ENCODE measurements around the gene CELA2B.
"Not testable (repeated sequence)": the region's sequence is repeated elsewhere in the genome, so short reads cannot be mapped to it uniquely, and the experiment has no call there.

CELA2B gene

DNA sequence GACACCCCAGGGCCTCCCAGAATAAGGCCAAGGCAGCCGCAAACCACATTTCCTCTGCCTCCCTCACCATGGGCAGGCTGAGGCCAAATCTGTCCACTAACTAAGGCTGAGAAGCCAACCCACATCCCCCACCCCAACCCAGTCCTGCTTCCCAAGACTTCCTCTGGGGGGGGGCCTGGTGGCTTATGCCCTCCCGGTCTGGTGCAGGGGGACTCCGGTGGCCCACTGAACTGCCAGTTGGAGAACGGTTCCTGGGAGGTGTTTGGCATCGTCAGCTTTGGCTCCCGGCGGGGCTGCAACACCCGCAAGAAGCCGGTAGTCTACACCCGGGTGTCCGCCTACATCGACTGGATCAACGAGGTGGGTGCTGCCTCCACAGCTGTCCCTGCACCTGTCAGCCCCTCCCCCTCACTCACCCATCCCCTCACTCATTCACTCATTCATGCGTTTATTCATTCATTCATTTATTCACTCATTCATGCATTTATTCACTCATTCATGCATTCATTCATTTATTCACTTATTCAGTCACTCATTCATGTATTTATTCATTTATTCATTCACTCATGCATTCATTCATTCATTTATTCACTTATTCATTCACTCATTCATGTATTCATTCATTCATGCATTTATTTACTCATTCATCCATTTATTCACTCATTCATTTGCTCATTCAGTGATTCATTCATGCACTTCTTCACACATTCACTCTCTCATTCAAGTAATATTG is 30.3 kb upstream of the CELA2B start:
- no peak for DNase-seq (ENCODE audit: low read depth)

DNA sequence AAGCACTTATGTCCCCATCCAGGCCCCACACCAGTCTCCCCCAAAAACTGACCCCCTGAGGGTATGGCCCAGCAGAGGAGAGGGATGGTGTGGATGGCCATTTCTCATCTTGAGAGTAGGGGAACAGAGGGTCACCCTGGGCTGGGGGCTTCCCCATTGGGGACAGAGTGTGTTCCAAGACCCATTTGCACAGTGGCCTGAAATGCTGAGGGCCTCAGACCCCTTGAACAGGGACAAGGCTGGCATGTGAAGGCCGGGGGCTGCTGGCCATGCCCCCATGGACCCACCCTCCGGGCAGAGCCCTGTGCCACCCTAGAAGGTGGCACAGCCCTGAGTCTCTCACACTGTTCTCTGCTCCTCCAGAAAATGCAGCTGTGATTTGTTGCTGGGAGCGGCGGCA is 29.7 kb upstream of the CELA2B start:
- DNase-seq (ENCODE audit: low read depth) = no peak

DNA sequence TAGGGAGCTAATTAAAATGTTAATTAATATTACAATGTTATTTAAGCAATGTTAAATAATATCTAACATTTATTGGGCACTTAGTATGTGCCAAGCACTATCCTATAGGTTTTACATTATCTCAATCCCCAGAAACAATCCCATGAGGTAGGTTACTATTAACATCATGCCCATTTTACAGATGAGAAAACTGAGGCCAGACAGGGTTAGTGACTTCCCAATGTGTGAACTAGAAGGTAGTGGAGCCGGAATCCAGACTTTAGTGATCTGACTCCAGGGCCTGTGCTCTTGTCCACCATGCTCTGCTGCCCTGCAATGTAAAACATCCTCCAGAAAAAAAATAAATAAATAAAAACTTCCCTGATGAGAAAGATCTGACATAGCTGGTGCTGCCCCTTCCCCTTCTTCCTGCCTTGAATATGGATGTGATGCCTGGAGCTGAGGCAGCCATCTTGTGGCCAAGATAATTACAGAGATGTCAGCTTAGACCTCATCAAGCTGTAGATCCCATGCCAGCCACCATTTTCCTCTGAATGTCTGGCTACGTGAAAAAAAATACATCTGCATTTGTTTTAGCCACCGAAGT is 26.9 kb upstream of the CELA2B start:
- no peak for DNase-seq (ENCODE audit: low read depth)

- DNase-seq (ENCODE audit: low read depth) = no peak
Measured at GRCh38 chr1:15449567-15449966, 26.3 kb upstream of the CELA2B start.

DNA sequence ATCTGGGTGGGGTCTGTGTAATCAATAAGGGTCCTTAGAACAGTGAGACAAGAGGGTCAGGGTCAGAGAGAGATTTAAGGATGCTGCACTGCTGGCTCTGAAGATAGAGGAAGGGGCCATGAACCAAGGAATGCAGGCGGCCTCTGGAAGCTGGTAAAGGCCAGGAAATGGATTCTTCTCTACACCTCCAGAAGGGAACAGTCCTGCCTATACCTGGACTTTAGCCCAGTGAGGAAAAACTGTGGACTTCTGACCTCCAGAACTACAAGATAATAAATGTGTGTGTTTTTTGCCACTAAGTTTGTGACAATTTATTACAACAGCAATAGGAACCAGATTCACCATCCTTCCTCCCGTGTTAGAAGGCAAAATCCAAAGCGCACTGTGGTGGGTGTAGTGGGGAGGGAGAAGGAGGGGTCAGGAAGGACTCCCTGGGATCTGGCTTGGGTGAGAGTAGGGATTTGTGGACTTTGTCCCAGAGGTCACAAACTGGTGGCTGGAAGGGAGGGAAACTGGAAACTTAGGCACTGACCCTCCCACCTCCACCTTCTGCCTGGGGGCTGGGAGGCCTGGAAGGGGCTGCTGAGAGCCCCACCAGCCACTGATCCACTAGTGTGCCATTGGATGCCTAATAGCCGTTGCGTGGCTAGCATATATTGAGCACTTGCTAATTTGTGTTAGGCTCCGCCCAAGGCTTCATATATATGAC is 24.7 kb upstream of the CELA2B start:
- no peak for DNase-seq (ENCODE audit: low read depth)

DNA sequence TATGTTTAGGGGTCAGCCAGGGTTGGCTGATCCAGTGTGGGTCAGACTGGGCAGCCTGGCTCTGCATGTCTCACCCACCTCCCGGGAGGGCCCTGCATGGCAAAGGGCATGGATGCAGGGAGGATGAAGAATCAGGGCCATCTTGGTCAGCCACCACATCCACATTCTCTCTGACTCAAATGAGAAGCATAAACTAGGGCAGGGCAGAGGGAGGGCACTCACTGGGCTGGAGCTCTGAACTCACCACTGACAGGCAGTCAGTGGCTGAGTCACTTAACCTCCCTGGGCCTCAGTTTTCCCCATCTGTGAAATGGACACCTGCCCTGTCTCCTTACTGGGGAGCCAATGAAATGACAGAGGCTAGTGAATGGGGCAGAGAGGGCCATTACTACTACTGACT is 23.7 kb upstream of the CELA2B start:
- DNase-seq (ENCODE audit: low read depth) = no peak

GRCh38 chr1:15452866-15453571 is 22.9 kb upstream of the CELA2B start:
- DNase-seq (ENCODE audit: low read depth) = no peak

DNA sequence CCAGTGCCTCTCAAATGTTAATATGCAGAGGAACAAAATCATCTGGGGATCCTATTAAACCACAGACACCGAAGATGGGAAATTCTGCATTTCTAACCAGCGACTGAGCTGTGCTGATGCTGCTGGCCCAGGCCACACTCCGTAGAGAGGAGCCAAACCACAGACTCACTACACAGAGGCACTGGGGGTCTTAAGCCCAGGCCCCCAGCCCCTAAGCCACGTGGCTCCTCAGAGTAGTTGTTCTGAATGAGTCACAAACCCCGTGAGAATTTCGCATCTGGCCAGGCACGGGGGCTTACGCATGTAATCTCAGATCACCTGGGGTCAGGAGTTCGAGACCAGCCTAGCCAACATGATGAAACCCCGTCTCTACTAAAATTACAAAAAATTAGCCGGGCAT is 22.2 kb upstream of the CELA2B start:
- DNase-seq (ENCODE audit: low read depth) = no peak

- DNase-seq (ENCODE audit: low read depth) = no peak
Measured at GRCh38 chr1:15454256-15454655, 21.6 kb upstream of the CELA2B start.

DNA sequence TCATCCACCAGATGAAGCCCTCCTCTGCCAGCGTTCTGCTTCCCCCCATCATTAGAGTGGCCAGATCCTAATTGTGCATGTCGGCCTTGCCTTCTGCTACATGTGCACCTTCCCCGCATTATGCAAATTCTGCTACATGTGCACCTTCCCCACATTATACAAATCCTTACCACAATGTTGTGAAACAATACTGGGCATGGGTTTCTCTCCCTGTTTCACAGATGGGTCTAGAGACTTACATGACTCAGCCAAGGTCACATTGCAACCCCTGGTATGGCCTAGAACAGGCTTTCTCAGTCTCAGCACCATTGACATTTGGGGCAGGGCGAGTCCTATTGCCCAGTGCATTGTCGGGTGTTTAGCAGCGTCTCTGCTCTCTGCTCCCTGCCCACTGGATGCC is 20.4 kb upstream of the CELA2B start:
- no peak for DNase-seq (ENCODE audit: low read depth)

GRCh38 chr1:15456313-15456954 is 19.5 kb upstream of the CELA2B start, which contains the start of gene CELA2A:
Gene CELA2A (plus strand): TSS chr1:15456732. CDS start chr1:15456754, 22 bp downstream.
- no peak for DNase-seq (ENCODE audit: low read depth)

DNA sequence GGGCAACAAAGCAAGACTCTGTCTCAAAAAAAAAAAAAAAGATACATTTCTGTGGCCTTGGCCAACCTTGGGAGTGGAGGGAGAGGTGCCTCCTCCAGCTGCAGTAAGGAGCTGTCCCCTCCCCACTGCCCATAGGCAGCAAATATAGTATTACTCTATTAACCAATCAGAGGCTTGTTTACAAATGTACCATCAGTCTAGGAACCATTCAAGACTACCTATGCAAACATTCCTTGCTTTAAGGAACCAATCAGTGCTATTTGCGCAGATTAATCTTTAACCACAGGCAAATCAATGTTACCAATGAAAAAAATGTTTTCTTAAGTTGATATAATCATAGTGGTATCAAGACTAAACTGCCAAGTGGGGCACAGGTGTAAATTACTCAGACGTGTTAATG is 18.3 kb upstream of the CELA2B start:
- DNase-seq (ENCODE audit: low read depth) = no peak

GRCh38 chr1:15458388-15458787 is 17.5 kb upstream of the CELA2B start:
- not testable (repeated sequence) for DNase-seq (ENCODE audit: low read depth)

- DNase-seq (ENCODE audit: low read depth) = no peak
Measured at GRCh38 chr1:15459771-15460707, 15.9 kb upstream of the CELA2B start.

GRCh38 chr1:15460708-15461095 is 15.2 kb upstream of the CELA2B start:
- DNase-seq (ENCODE audit: low read depth) = no peak

GRCh38 chr1:15463064-15463800 is 12.7 kb upstream of the CELA2B start:
- not testable (repeated sequence) for DNase-seq (ENCODE audit: low read depth)

DNA sequence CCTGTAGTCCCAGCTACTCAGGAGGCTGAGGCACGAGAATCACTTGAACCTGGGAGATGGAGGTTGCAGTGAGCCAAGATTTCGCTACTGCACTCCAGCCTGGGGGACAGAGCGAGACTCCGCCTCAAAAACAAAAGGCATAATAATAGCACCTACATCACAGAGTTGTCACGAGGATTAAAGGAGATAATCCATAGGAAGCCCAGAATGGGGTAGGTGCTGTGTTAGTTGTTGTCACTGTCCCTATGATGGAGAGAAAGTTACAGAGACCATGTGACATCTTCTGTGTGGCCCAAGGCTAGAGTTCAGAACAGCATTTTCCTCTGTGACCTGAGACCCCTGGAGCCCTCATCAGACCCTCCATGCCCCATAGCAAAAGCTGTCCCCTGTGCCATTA is 12.0 kb upstream of the CELA2B start:
- not testable (repeated sequence) for DNase-seq (ENCODE audit: low read depth)

DNA sequence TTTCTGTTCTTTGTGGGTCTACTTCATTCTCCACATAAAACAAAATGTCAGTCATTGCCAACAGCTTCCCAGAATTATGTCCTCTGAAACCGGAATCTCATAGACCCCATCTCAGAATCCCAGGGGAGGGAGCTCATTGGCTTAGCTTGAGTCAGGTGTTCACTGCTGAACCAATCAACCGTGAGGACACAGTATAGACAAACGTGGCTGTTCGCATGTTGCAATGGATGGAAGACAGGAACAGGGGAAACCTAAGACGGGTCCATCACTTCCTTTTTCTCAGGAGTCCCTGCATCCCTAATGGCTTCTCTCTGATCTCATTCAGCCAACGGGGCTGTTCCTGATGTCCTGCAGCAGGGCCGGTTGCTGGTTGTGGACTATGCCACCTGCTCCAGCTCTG is 10.2 kb upstream of the CELA2B start:
- no peak for DNase-seq (ENCODE audit: low read depth)

GRCh38 chr1:15466955-15467625 is 8.8 kb upstream of the CELA2B start:
- DNase-seq (ENCODE audit: low read depth) = not testable (repeated sequence)

GRCh38 chr1:15468145-15468544 is 7.8 kb upstream of the CELA2B start:
- DNase-seq (ENCODE audit: low read depth) = no peak
